Karpas-422 (cell line): ENCODE data around the gene INVS. TPM values are rescaled to one million over a fixed set of nuclear protein-coding genes. Genes with fewer than 3 reads are reported as not detected.

ENCODE experiments used
- DNase-seq: peaks from one replicate; pipeline ENCODE4 v3.0.0-alpha.2; 2015
- H2AFZ ChIP-seq: fragments of 200-600 bp; sonication (generic); 2 replicates; pipeline ENCODE4 v1.6.1; 2014; ENCODE audit warnings: antibody characterized with exemption, low read length, mixed read lengths
- H3K27ac ChIP-seq: fragments of 200-600 bp; sonication (generic); 2 replicates; pipeline ENCODE4 v1.5.1; 2014; ENCODE audit warnings: mild to moderate bottlenecking, low read length, moderate library complexity
- H3K27me3 ChIP-seq: fragments of 200-600 bp; sonication (generic); 2 replicates; pipeline ENCODE4 v1.6.1; 2014; ENCODE audit warnings: low read length, mixed read lengths
- H3K36me3 ChIP-seq: fragments of 200-600 bp; sonication (generic); 2 replicates; pipeline ENCODE4 v1.6.1; 2014; ENCODE audit warnings: low read length, mixed read lengths; ENCODE audit not compliant: insufficient read depth
- H3K4me1 ChIP-seq: fragments of 200-600 bp; sonication (generic); 2 replicates; pipeline ENCODE4 v1.6.1; 2014; ENCODE audit warnings: mild to moderate bottlenecking, low read length, mixed read lengths
- H3K4me2 ChIP-seq: fragments of 200-600 bp; sonication (generic); 2 replicates; pipeline ENCODE4 v1.6.1; 2014; ENCODE audit warnings: low read length, low read depth, mild to moderate bottlenecking; ENCODE audit not compliant: poor library complexity, severe bottlenecking
- H3K4me3 ChIP-seq: fragments of 200-600 bp; sonication (generic); 2 replicates; pipeline ENCODE4 v1.5.1; 2014; ENCODE audit warnings: mild to moderate bottlenecking, antibody characterized with exemption, low read length, mixed read lengths
- H3K79me2 ChIP-seq: fragments of 200-600 bp; sonication (generic); 2 replicates; pipeline ENCODE4 v1.6.1; 2014; ENCODE audit warnings: mild to moderate bottlenecking, low read length, mixed read lengths
- H3K9ac ChIP-seq: fragments of 200-600 bp; sonication (generic); 2 replicates; pipeline ENCODE4 v1.6.0; 2014; ENCODE audit warnings: low read length
- H3K9me2 ChIP-seq: fragments of 200-600 bp; sonication (generic), shearing (Covaris generic); replicated peaks from 2 replicates; pipeline ENCODE4 v1.6.0; 2014; ENCODE audit warnings: mild to moderate bottlenecking, low read length, moderate library complexity; ENCODE audit not compliant: insufficient read depth
- H3K9me3 ChIP-seq: fragments of 300-700, 200-600 bp; sonication (generic); 2 replicates; pipeline ENCODE4 v1.6.1; 2014; ENCODE audit warnings: low read length, mixed read lengths
- H4K20me1 ChIP-seq: fragments of 200-600 bp; sonication (generic); 2 replicates; pipeline ENCODE4 v1.6.1; 2014; ENCODE audit warnings: mild to moderate bottlenecking, antibody characterized with exemption, low read length, low read depth; ENCODE audit not compliant: insufficient read depth
- total RNA-seq: library from RNA; depleted of rRNA; stranded (reverse); fragments of >200 nt; shearing (Covaris generic); gene quantifications from 2 replicates; pipeline ENCODE4 v1.2.3, GENCODE V29; 2014; ENCODE audit warnings: low replicate concordance

INVS gene
- total RNA-seq, 1 experiment from 2014 or later = 33.8 TPM

- no peaks in the 10 kb centered on the region for H3K9me3 ChIP-seq
- no peak overlapping the region for H2AFZ ChIP-seq
- H3K4me3 ChIP-seq = no peak overlapping the region
- H3K79me2 ChIP-seq = no peaks in the 10 kb centered on the region; the same call in 1 of the 2 replicates
- H3K4me1 ChIP-seq = peaks cover 11% of the 10 kb centered on the region
- DNase-seq = peak; percentile 33
- H3K27me3 ChIP-seq = no peaks in the 10 kb centered on the region
- no peaks in the 10 kb centered on the region for H4K20me1 ChIP-seq
- H3K27ac ChIP-seq = no peak overlapping the region
- no peaks in the 10 kb centered on the region for H3K36me3 ChIP-seq
- no peaks in the 10 kb centered on the region for H3K9me2 ChIP-seq
- no peak overlapping the region for H3K4me2 ChIP-seq
- no peak overlapping the region for H3K9ac ChIP-seq
Measured at GRCh38 chr9:100213730-100214477, 114.9 kb downstream of the INVS start.

GRCh38 chr9:100216178-100216787, 117.2 kb downstream of the INVS start:
- H3K9ac ChIP-seq = no peak overlapping the region
- no peak overlapping the region for H3K4me3 ChIP-seq
- no peaks in the 10 kb centered on the region for H4K20me1 ChIP-seq
- H3K9me2 ChIP-seq = no peaks in the 10 kb centered on the region
- no peaks in the 10 kb centered on the region for H3K36me3 ChIP-seq
- H3K4me1 ChIP-seq = peaks cover 12% of the 10 kb centered on the region
- H3K4me2 ChIP-seq = no peak overlapping the region
- no peaks in the 10 kb centered on the region for H3K27me3 ChIP-seq
- H3K9me3 ChIP-seq = no peaks in the 10 kb centered on the region
- H2AFZ ChIP-seq = no peak overlapping the region
- H3K79me2 ChIP-seq = no peaks in the 10 kb centered on the region
- no peak overlapping the region for H3K27ac ChIP-seq
- peak; percentile 90 for DNase-seq

- H3K9me3 ChIP-seq = no peaks in the 10 kb centered on the region
- no peak overlapping the region for H3K27ac ChIP-seq
- no peak overlapping the region for H3K4me2 ChIP-seq
- H3K27me3 ChIP-seq = no peaks in the 10 kb centered on the region
- H3K9ac ChIP-seq = no peak overlapping the region
- no peaks in the 10 kb centered on the region for H3K9me2 ChIP-seq
- peak; percentile 16 for DNase-seq
- H3K79me2 ChIP-seq = no peaks in the 10 kb centered on the region
- no peaks in the 10 kb centered on the region for H3K36me3 ChIP-seq
- no peaks in the 10 kb centered on the region for H4K20me1 ChIP-seq
- H3K4me3 ChIP-seq = no peak overlapping the region
- H2AFZ ChIP-seq = no peak overlapping the region
- H3K4me1 ChIP-seq = peaks cover 19% of the 10 kb centered on the region
Measured at GRCh38 chr9:100217536-100217935, 118.5 kb downstream of the INVS start.

- Histone ChIP-seq H3K36me3 (no peaks in the 10 kb centered on the region), H3K27ac (no peak overlapping the region), H3K4me1 (peaks cover 20% of the 10 kb centered on the region), H3K4me2 (no peak overlapping the region), H3K9me2 (no peaks in the 10 kb centered on the region), H2AFZ (no peak overlapping the region), H3K9ac (no peak overlapping the region), H3K9me3 (no peaks in the 10 kb centered on the region), H4K20me1 (no peaks in the 10 kb centered on the region), H3K4me3 (no peak overlapping the region), H3K27me3 (no peaks in the 10 kb centered on the region), H3K79me2 (no peaks in the 10 kb centered on the region)
- DNase-seq = peak; percentile 38
Measured at GRCh38 chr9:100219347-100219746, 120.3 kb downstream of the INVS start.

GRCh38 chr9:100220936-100221335, 121.9 kb downstream of the INVS start:
- H3K27me3 ChIP-seq = no peaks in the 10 kb centered on the region
- H3K4me3 ChIP-seq = no peak overlapping the region
- H3K36me3 ChIP-seq = no peaks in the 10 kb centered on the region
- no peaks in the 10 kb centered on the region for H3K9me2 ChIP-seq
- no peaks in the 10 kb centered on the region for H3K79me2 ChIP-seq
- no peaks in the 10 kb centered on the region for H3K9me3 ChIP-seq
- H3K9ac ChIP-seq = no peak overlapping the region
- no peak overlapping the region for H3K4me2 ChIP-seq
- H2AFZ ChIP-seq = no peak overlapping the region
- no peaks in the 10 kb centered on the region for H4K20me1 ChIP-seq
- H3K4me1 ChIP-seq = peaks cover 20% of the 10 kb centered on the region
- peak; percentile 41 for DNase-seq
- H3K27ac ChIP-seq = no peak overlapping the region

- H3K36me3 ChIP-seq = no peaks in the 10 kb centered on the region
- peaks cover 20% of the 10 kb centered on the region for H3K4me1 ChIP-seq
- no peaks in the 10 kb centered on the region for H3K9me2 ChIP-seq
- peak; percentile 25 for DNase-seq
- H2AFZ ChIP-seq = no peak overlapping the region
- H3K9me3 ChIP-seq = no peaks in the 10 kb centered on the region
- no peak overlapping the region for H3K4me3 ChIP-seq
- H3K79me2 ChIP-seq = no peaks in the 10 kb centered on the region
- H4K20me1 ChIP-seq = no peaks in the 10 kb centered on the region
- no peak overlapping the region for H3K9ac ChIP-seq
- no peak overlapping the region for H3K27ac ChIP-seq
- no peaks in the 10 kb centered on the region for H3K27me3 ChIP-seq
- H3K4me2 ChIP-seq = no peak overlapping the region
Measured at GRCh38 chr9:100221538-100221937, 122.5 kb downstream of the INVS start.

GRCh38 chr9:100222674-100223073, 123.6 kb downstream of the INVS start:
- no peaks in the 10 kb centered on the region for H3K36me3 ChIP-seq
- DNase-seq = peak; percentile 71
- no peaks in the 10 kb centered on the region for H3K27me3 ChIP-seq
- no peak overlapping the region for H3K9ac ChIP-seq
- peak overlapping the region; percentile 36 for H3K4me2 ChIP-seq
- H2AFZ ChIP-seq = no peak overlapping the region
- no peaks in the 10 kb centered on the region for H3K9me3 ChIP-seq
- H3K4me3 ChIP-seq = no peak overlapping the region
- H4K20me1 ChIP-seq = no peaks in the 10 kb centered on the region
- H3K27ac ChIP-seq = no peak overlapping the region
- H3K4me1 ChIP-seq = peaks cover 20% of the 10 kb centered on the region
- no peaks in the 10 kb centered on the region for H3K79me2 ChIP-seq
- H3K9me2 ChIP-seq = no peaks in the 10 kb centered on the region

GRCh38 chr9:100227636-100228035, 128.6 kb downstream of the INVS start:
- Histone ChIP-seq H4K20me1 (no peaks in the 10 kb centered on the region), H3K9ac (no peak overlapping the region), H3K27me3 (no peaks in the 10 kb centered on the region), H3K27ac (no peak overlapping the region), H3K9me2 (no peaks in the 10 kb centered on the region), H3K36me3 (no peaks in the 10 kb centered on the region), H3K4me2 (no peak overlapping the region), H3K4me3 (no peak overlapping the region), H3K79me2 (no peaks in the 10 kb centered on the region), H3K9me3 (no peaks in the 10 kb centered on the region), H2AFZ (no peak overlapping the region), H3K4me1 (peaks cover under 1% of the 10 kb centered on the region)
- no peak for DNase-seq
